Measurements from ENCODE around the gene PUSL1. TPM values are rescaled to one million over a fixed set of nuclear protein-coding genes. Genes with fewer than 3 reads are reported as not detected.

Gene PUSL1, protein sequence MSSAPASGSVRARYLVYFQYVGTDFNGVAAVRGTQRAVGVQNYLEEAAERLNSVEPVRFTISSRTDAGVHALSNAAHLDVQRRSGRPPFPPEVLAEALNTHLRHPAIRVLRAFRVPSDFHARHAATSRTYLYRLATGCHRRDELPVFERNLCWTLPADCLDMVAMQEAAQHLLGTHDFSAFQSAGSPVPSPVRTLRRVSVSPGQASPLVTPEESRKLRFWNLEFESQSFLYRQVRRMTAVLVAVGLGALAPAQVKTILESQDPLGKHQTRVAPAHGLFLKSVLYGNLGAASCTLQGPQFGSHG
- 15.2 TPM for polyA plus RNA-seq (2013, experiment 1 of 2)
- 15.0 TPM for polyA plus RNA-seq (2013, experiment 2 of 2)

- Histone ChIP-seq H3K4me3 (ENCODE audit: low read length in 2 of 2) (peak within 1 kb of the TSS; percentile 75 to 94), H3K4me1 (ENCODE audit: control insufficient read depth in 2 of 2, insufficient read depth in 1 of 2, low read depth in 1 of 2, low read length in 2 of 2) (peaks cover 36 to 38% of the 10 kb centered on the region in 2 donors), H3K27me3 (ENCODE audit: control insufficient read depth in 3 of 3, insufficient read depth in 3 of 3, low read depth in 1 of 3, low read length in 3 of 3) (peaks cover 0 to 2% (median 0%) of the 10 kb centered on the region in 3 experiments), H2BK5ac (ENCODE audit: low read length) (peak within 1 kb of the TSS; percentile 82), H4K8ac (ENCODE audit: low read depth, low read length) (peak within 1 kb of the TSS; percentile 82), H3K18ac (ENCODE audit: low read length) (peak within 1 kb of the TSS; percentile 98), H2BK12ac (ENCODE audit: low read length) (peak within 1 kb of the TSS; percentile 46), H4K91ac (ENCODE audit: low read depth, low read length, poor library complexity) (no peak within 1 kb of the TSS), H2BK120ac (ENCODE audit: low read depth, low read length) (peak within 1 kb of the TSS; percentile 61), H3K36me3 (replicated peaks in 1 of 2; ENCODE audit: control insufficient read depth in 2 of 2, insufficient read depth in 2 of 2, low read length in 2 of 2) (peaks cover 27 to 39% of the 10 kb centered on the region in 2 donors), H2AFZ (ENCODE audit: low read length) (peak within 1 kb of the TSS; percentile 96), H3K14ac (ENCODE audit: low read length) (peak within 1 kb of the TSS; percentile 100), H2AK5ac (ENCODE audit: low read depth, low read length) (peak within 1 kb of the TSS; percentile 100), H3K79me1 (ENCODE audit: low read depth, low read length) (peaks cover 19% of the 10 kb centered on the region), H3K4me2 (ENCODE audit: insufficient read depth, low read length, poor library complexity, severe bottlenecking) (peak within 1 kb of the TSS; percentile 93), H3K27ac (replicated peaks; ENCODE audit: low read length) (peak within 1 kb of the TSS; percentile 85), H2BK15ac (ENCODE audit: low read length) (peak within 1 kb of the TSS; percentile 37), H3K9me3 (replicated peaks in 1 of 2; ENCODE audit: control insufficient read depth in 2 of 2, insufficient read depth in 1 of 2, low read depth in 1 of 2, low read length in 2 of 2) (no peaks in the 10 kb centered on the region), H3K4ac (ENCODE audit: low read length) (peak within 1 kb of the TSS; percentile 76), H3K23ac (ENCODE audit: low read depth, low read length, poor library complexity) (peak within 1 kb of the TSS; percentile 96), H3K9ac (ENCODE audit: low read depth, low read length, poor library complexity) (peak within 1 kb of the TSS; percentile 97)
- peak; percentile 89 for DNase-seq (ENCODE audit: low spot score)
- WGBS, 2 donors (ENCODE audit: extremely low coverage in 2 of 2, insufficient read length in 2 of 2, insufficient replicate concordance in 1 of 2): no CpG with 5 or more reads among the region's 131 CpGs
These were observed at the start of gene PUSL1, which contains the start of gene ACAP3 for GRCh38 chr1:1307923-1308755. PUSL1 (plus strand) TSS chr1:1308597; CDS start chr1:1308644, 47 bp downstream. ACAP3 (minus strand) TSS chr1:1307930; CDS start chr1:1307815, 115 bp downstream.

DNA sequence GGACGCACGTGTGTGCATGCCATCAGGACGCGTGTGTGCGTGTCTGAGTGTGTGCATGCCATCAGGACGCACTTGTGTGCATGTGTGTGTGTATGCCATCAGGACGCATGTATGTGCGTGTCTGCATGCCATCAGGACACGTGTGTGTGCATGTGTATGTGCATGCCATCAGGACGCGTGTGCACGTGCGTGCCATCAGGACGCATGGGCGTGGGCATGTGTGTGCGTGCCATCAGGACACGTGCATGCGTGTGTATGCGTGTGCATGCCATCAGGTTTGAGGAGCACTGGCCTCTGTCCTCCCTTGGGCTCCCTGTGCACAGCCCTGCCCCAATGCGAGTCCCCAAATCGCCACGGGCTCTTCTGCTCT is 49.3 kb upstream of the PUSL1 start:
- H2BK12ac ChIP-seq (ENCODE audit: low read length): no peak overlapping the region
- no CpG with 5 or more reads among the region's 22 CpGs for WGBS, 2 donors (ENCODE audit: extremely low coverage in 2 of 2, insufficient read length in 2 of 2, insufficient replicate concordance in 1 of 2)
- H3K36me3 ChIP-seq (replicated peaks in 1 of 2; ENCODE audit: control insufficient read depth in 2 of 2, insufficient read depth in 2 of 2, low read length in 2 of 2): peaks cover 43 to 91% of the 10 kb centered on the region in 2 donors

GRCh38 chr1:1259540-1259939 is 48.9 kb upstream of the PUSL1 start:
- H3K79me1 ChIP-seq (ENCODE audit: low read depth, low read length): peaks cover 16% of the 10 kb centered on the region
- no peak overlapping the region for H3K4me3 ChIP-seq (ENCODE audit: low read length in 2 of 2)
- H4K91ac ChIP-seq (ENCODE audit: low read depth, low read length, poor library complexity): no peak overlapping the region
- peaks cover 0 to 3% of the 10 kb centered on the region in 2 donors for H3K4me1 ChIP-seq (ENCODE audit: control insufficient read depth in 2 of 2, insufficient read depth in 1 of 2, low read depth in 1 of 2, low read length in 2 of 2)
- H3K9ac ChIP-seq (ENCODE audit: low read depth, low read length, poor library complexity): no peak overlapping the region
- no peak overlapping the region for H2BK15ac ChIP-seq (ENCODE audit: low read length)
- no peak overlapping the region for H2AFZ ChIP-seq (ENCODE audit: low read length)
- no peak overlapping the region for H3K27ac ChIP-seq (replicated peaks; ENCODE audit: low read length)
- WGBS, 2 donors (ENCODE audit: extremely low coverage in 2 of 2, insufficient read length in 2 of 2, insufficient replicate concordance in 1 of 2): no CpG with 5 or more reads among the region's 18 CpGs
- no peak overlapping the region for H2BK5ac ChIP-seq (ENCODE audit: low read length)
- H3K23ac ChIP-seq (ENCODE audit: low read depth, low read length, poor library complexity): no peak overlapping the region
- H3K18ac ChIP-seq (ENCODE audit: low read length): no peak overlapping the region
- no peak overlapping the region for H2AK5ac ChIP-seq (ENCODE audit: low read depth, low read length)
- no peak for DNase-seq (ENCODE audit: low spot score)
- peak overlapping the region; percentile 11 for H3K14ac ChIP-seq (ENCODE audit: low read length)
- H3K36me3 ChIP-seq (replicated peaks in 1 of 2; ENCODE audit: control insufficient read depth in 2 of 2, insufficient read depth in 2 of 2, low read length in 2 of 2): peaks cover 43 to 91% of the 10 kb centered on the region in 2 donors
- H3K4ac ChIP-seq (ENCODE audit: low read length): no peak overlapping the region
- no peak overlapping the region for H3K4me2 ChIP-seq (ENCODE audit: insufficient read depth, low read length, poor library complexity, severe bottlenecking)
- H2BK120ac ChIP-seq (ENCODE audit: low read depth, low read length): no peak overlapping the region
- H4K8ac ChIP-seq (ENCODE audit: low read depth, low read length): no peak overlapping the region
- H3K27me3 ChIP-seq (ENCODE audit: control insufficient read depth in 3 of 3, insufficient read depth in 3 of 3, low read depth in 1 of 3, low read length in 3 of 3): no peaks in the 10 kb centered on the region
- no peak overlapping the region for H2BK12ac ChIP-seq (ENCODE audit: low read length)
- peaks cover 0 to 3% of the 10 kb centered on the region in 2 donors for H3K9me3 ChIP-seq (replicated peaks in 1 of 2; ENCODE audit: control insufficient read depth in 2 of 2, insufficient read depth in 1 of 2, low read depth in 1 of 2, low read length in 2 of 2)

More for the DNA sequence above, 49.3 kb upstream of the PUSL1 start:
- DNase-seq (ENCODE audit: low spot score): no peak
- Histone ChIP-seq H2BK5ac (ENCODE audit: low read length) (no peak overlapping the region), H3K4ac (ENCODE audit: low read length) (no peak overlapping the region), H3K4me1 (ENCODE audit: control insufficient read depth in 2 of 2, insufficient read depth in 1 of 2, low read depth in 1 of 2, low read length in 2 of 2) (peaks cover 0 to 3% of the 10 kb centered on the region in 2 donors), H3K27ac (replicated peaks; ENCODE audit: low read length) (no peak overlapping the region), H3K9ac (ENCODE audit: low read depth, low read length, poor library complexity) (peak overlapping the region; percentile 73), H3K4me3 (ENCODE audit: low read length in 2 of 2) (peak overlapping the region in 1 of 2 donors; percentile 64), H2AK5ac (ENCODE audit: low read depth, low read length) (no peak overlapping the region), H2BK15ac (ENCODE audit: low read length) (no peak overlapping the region), H2BK120ac (ENCODE audit: low read depth, low read length) (no peak overlapping the region), H4K91ac (ENCODE audit: low read depth, low read length, poor library complexity) (no peak overlapping the region), H3K27me3 (ENCODE audit: control insufficient read depth in 3 of 3, insufficient read depth in 3 of 3, low read depth in 1 of 3, low read length in 3 of 3) (no peaks in the 10 kb centered on the region), H3K79me1 (ENCODE audit: low read depth, low read length) (peaks cover 16% of the 10 kb centered on the region), H4K8ac (ENCODE audit: low read depth, low read length) (no peak overlapping the region), H3K18ac (ENCODE audit: low read length) (no peak overlapping the region), H3K4me2 (ENCODE audit: insufficient read depth, low read length, poor library complexity, severe bottlenecking) (no peak overlapping the region), H3K14ac (ENCODE audit: low read length) (no peak overlapping the region), H3K23ac (ENCODE audit: low read depth, low read length, poor library complexity) (peak overlapping the region; percentile 9), H3K9me3 (replicated peaks in 1 of 2; ENCODE audit: control insufficient read depth in 2 of 2, insufficient read depth in 1 of 2, low read depth in 1 of 2, low read length in 2 of 2) (peaks cover 0 to 3% of the 10 kb centered on the region in 2 donors), H2AFZ (ENCODE audit: low read length) (no peak overlapping the region)
